Central memory CD8-positive, alpha-beta T cell (primary cell): ENCODE data around the gene BASP1.

Experiments used
- ATAC-seq: fragments of 150-1000 bp; cut with Tn5 transposase; replicated peaks from 2 replicates; pipeline ENCODE4 v1.10.0; 2022; ENCODE audit warnings: mild to moderate bottlenecking, moderate FRiP score, moderate number of reproducible peaks; ENCODE audit not compliant: poor library complexity, severe bottlenecking; ENCODE audit errors: extremely low read depth
- DNase-seq, 2 donors: peaks; one replicate each; pipeline ENCODE4 v3.0.0; 2021; ENCODE audit warnings: low spot score in 2 of 2
- H3K27ac Mint-ChIP-seq: one replicate; pipeline ENCODE4 v1.8.0; 2022; ENCODE audit warnings: low read depth, mild to moderate bottlenecking, moderate library complexity, mixed read lengths
- H3K27me3 Mint-ChIP-seq: one replicate; pipeline ENCODE4 v1.8.0; 2022; ENCODE audit warnings: mixed read lengths
- H3K36me3 Mint-ChIP-seq: one replicate; pipeline ENCODE4 v1.8.0; 2022; ENCODE audit warnings: mild to moderate bottlenecking, moderate library complexity, mixed read lengths; ENCODE audit not compliant: insufficient read depth
- H3K4me1 Mint-ChIP-seq: one replicate; pipeline ENCODE4 v1.8.0; 2022; ENCODE audit warnings: mixed read lengths
- H3K4me3 Mint-ChIP-seq: one replicate; pipeline ENCODE4 v1.8.0; 2022; ENCODE audit warnings: mild to moderate bottlenecking, moderate library complexity, mixed read lengths
- H3K9me3 Mint-ChIP-seq: one replicate; pipeline ENCODE4 v1.8.0; 2022; ENCODE audit warnings: mixed read lengths

Gene BASP1

DNA sequence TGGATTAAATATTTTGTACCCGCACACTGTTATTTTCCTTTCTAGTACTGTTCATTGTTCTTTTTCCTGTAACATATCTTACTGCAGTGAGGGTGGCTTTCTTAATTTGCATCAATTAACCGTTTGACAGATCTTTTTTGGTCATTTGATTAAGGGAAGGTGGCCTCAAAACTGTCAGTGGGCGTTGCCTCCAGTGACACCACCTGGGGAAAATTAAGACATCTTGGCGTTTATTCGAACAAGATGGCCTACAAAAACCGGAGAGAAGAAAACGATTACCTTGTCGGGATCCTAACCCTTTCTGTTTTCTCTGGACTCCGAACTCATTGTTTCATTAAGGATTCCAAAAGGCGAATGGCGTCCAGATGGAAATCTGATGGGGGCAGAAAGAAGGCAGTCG is 2.0 kb downstream of the BASP1 start:
- no peak for ATAC-seq
- peaks cover 23% of the 10 kb centered on the region for H3K27me3 Mint-ChIP-seq
- DNase-seq = no peak
- H3K9me3 Mint-ChIP-seq = no peaks in the 10 kb centered on the region
- peaks cover 1% of the 10 kb centered on the region for H3K36me3 Mint-ChIP-seq
- H3K4me1 Mint-ChIP-seq = no peaks in the 10 kb centered on the region
- no peak overlapping the region for H3K27ac Mint-ChIP-seq
- peak overlapping the region; percentile 48 for H3K4me3 Mint-ChIP-seq

DNA sequence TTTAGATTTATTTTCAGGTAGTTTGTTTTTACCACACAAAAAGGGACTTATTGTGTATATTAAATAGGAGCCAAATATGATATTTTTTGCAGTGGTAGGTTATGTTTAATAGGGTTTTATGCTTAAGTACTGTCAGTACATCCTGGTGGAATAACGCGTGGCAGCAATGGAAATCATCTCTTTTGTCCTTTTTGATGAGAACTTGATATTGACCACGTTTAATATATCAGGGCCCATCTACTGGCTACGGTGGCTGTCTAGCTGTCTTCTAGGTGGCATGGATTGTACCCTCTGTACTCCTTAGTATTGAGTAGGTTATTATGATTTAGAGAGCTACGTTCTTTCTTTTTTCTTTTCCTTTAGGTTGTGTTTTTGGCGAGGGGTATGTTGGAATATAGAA is 2.6 kb downstream of the BASP1 start:
- Mint-ChIP-seq H3K36me3 (peaks cover 1% of the 10 kb centered on the region), H3K9me3 (peaks cover under 1% of the 10 kb centered on the region), H3K4me1 (no peaks in the 10 kb centered on the region), H3K4me3 (no peak overlapping the region), H3K27me3 (peaks cover 23% of the 10 kb centered on the region), H3K27ac (no peak overlapping the region)
- DNase-seq (no peak), ATAC-seq (no peak)

DNA sequence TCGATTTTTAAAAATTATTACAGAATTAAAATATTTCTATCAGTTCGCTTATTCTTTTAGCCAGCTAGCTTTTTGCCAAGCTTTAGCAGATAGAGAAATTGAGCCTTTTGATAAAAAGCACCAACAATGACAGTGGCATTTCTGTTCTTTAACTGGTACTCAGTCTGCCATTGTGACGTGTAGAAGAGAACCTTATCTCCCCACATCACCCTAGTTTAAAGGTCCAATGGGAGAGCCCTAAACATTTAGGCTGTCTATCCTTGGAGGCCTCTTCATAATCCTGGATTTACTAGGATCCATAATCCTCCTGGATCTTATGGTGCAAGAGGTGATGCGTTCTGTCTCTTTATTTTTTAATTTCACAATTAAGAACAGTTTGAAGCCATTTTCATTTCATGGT is 3.0 kb downstream of the BASP1 start:
- peaks cover 23% of the 10 kb centered on the region for H3K27me3 Mint-ChIP-seq

DNA sequence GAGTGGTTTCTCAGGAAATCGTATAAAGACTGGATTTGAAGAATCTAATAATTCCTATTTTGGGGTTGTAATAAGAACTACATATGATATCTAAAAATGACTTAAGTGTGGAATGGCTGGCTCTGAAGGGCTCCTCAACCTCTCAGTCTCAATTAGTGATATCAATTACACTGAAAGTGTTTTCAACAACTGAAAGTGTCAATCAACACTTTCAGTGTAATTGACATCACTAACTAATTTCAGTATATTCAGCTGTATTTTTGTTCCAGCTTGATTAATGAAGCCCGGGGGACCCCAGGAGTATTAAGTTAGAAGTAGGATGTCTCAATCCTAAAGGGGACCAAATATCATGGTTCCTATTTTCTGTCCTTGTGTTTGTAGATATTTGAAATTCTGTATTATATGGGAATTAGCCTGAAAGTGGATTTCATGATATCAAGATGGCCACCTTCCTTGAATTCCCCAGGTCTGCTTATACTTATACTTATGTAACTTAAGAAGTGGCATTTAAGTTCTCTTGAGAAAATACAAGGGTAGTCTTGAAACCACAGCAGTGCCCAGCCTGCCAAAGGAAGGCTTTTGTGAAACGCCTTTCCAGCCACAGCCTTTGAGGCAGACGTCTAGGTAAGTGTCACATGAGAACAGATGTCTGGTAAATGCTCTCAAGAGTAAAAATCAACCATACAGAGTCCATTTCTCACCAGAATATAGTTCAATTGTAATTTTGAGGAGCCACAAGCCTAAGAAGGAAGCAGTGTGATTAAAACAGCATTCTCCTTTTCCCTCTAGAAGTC is 4.6 kb downstream of the BASP1 start:
- no peak for DNase-seq
- Mint-ChIP-seq H3K27me3 (peaks cover 13% of the 10 kb centered on the region), H3K9me3 (peaks cover 6% of the 10 kb centered on the region), H3K4me1 (no peaks in the 10 kb centered on the region), H3K27ac (no peak overlapping the region), H3K36me3 (peaks cover 1% of the 10 kb centered on the region), H3K4me3 (no peak overlapping the region)
- no peak for ATAC-seq

More for the DNA sequence above, 3.0 kb downstream of the BASP1 start:
- Mint-ChIP-seq H3K4me3 (no peak overlapping the region), H3K4me1 (no peaks in the 10 kb centered on the region), H3K36me3 (peaks cover 1% of the 10 kb centered on the region), H3K9me3 (peaks cover 5% of the 10 kb centered on the region), H3K27ac (no peak overlapping the region)
- no peak for DNase-seq
- no peak for ATAC-seq

DNA sequence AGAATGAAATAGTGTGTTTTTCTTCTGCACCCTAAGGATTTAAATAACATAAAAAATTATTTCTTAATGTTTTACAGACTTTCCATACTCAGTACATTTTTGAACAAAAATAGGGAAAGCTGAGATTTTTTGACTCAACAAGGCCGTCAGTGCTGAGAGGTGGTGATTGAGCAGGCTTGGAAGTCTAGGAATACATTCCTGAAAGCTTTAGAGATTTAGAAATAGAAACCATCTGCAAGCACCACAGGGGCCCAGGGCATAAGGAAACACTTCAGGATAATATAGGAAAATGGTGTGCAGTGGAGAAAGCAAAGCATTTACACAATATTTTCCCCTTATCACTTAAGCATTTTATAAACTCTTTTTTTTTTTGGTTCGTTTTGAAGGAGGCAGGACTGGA is 5.2 kb downstream of the BASP1 start:
- H3K9me3 Mint-ChIP-seq = peaks cover 6% of the 10 kb centered on the region

DNA sequence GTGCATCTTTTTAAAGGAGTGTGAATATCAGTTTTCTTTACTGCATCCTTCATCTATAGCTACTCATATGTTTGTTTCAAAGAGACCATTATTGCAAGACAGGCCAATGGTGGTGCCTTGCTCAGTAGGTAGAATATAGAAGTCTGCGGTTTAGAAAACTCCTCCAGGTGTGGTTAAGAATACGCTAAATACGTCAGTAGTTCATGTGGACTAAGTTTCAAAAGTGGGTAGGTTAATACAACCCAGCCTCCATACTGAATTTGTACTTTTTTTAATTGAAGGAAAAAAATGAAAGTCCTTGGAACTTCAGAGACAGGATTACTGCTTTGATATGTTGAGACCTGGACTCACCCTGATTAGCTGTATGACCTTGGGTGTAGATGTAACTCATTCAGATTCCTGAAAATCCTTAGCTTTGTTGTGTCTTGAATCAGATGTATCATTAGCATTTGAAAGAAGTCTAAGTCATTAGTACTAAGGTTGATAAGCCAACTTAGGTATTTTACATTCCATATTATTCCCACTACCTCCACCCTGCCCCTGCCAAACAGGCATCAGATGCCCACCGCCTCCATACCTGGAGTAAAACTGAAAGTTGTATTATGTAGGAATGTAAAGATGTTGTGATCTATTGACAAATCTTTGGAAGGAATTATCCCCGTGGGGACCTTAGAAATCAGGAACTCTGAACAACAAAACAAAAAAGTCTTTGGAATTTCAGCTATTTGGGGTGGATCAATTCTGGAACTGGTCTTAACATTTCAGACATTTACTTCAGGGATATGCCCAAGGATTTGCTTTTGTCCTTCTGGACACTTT is 6.1 kb downstream of the BASP1 start:
- peaks cover 8% of the 10 kb centered on the region for H3K9me3 Mint-ChIP-seq

More for the DNA sequence above, 5.2 kb downstream of the BASP1 start:
- H3K36me3 Mint-ChIP-seq = peaks cover 1% of the 10 kb centered on the region
- H3K27ac Mint-ChIP-seq = no peak overlapping the region
- ATAC-seq (no peak), DNase-seq (no peak)
- H3K4me3 Mint-ChIP-seq = no peak overlapping the region
- H3K27me3 Mint-ChIP-seq = peaks cover 13% of the 10 kb centered on the region
- H3K4me1 Mint-ChIP-seq = no peaks in the 10 kb centered on the region

DNA sequence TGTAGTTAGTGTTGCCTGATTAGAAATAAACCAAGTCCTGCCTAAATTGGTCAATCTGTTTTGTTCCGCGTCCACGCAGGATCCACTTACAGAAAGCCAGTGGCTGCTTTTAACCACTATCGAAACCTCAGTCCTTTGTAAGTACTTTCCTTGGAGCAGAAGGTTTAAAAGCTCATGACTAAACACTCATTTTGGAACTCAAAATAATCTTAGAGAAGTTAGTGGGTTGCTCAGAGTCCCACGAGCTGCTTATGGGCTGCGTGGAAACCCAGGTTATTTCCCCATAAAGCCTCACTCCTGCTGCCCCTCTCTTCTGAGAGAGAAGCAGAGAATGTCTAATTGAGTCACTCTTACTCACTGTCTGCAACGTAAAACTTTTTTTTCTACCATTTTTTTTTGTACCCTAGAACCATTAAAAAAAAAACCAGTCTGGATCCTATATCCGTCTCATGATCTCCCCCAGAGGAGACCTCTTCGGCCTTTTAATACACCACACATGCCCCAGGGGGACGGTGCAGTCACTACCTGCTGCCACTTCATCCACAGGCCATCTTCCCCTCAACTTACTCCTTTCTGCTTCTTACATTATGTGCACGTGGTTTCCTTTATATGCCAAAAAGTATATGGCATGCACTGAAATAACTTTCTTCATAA is 7.6 kb downstream of the BASP1 start:
- Mint-ChIP-seq H3K4me3 (no peak overlapping the region), H3K27ac (no peak overlapping the region), H3K36me3 (no peaks in the 10 kb centered on the region), H3K27me3 (no peaks in the 10 kb centered on the region), H3K9me3 (peaks cover 11% of the 10 kb centered on the region), H3K4me1 (no peaks in the 10 kb centered on the region)
- ATAC-seq (no peak), DNase-seq (no peak)

More for the DNA sequence above, 6.1 kb downstream of the BASP1 start:
- Mint-ChIP-seq H3K36me3 (peaks cover 1% of the 10 kb centered on the region), H3K4me1 (no peaks in the 10 kb centered on the region), H3K27ac (no peak overlapping the region), H3K4me3 (no peak overlapping the region), H3K27me3 (peaks cover 13% of the 10 kb centered on the region)
- ATAC-seq (no peak), DNase-seq (no peak)

DNA sequence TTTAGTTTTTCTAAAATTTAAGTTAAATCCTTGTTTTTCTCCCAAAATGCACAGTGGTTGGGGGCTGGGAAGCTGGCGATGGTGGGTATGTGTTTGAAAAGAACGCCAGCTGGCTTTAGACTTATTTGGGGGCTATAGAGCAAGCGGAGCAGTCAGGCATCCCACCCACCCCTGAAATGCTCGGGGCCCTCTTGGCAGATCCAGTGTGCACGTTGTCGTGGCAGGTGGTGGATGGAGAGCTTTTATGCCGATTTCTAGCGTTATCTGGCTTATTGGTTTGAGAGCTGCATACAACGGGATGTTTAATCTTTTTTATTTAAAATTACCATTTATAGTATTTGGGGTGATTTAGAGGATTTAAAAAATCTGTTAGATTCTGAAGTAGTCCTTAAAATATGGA is 8.1 kb downstream of the BASP1 start:
- no peak overlapping the region for H3K4me3 Mint-ChIP-seq
- no peaks in the 10 kb centered on the region for H3K4me1 Mint-ChIP-seq
- no peaks in the 10 kb centered on the region for H3K36me3 Mint-ChIP-seq
- H3K27me3 Mint-ChIP-seq = no peaks in the 10 kb centered on the region
- ATAC-seq = no peak
- H3K27ac Mint-ChIP-seq = no peak overlapping the region
- no peak for DNase-seq
- peaks cover 11% of the 10 kb centered on the region for H3K9me3 Mint-ChIP-seq

DNA sequence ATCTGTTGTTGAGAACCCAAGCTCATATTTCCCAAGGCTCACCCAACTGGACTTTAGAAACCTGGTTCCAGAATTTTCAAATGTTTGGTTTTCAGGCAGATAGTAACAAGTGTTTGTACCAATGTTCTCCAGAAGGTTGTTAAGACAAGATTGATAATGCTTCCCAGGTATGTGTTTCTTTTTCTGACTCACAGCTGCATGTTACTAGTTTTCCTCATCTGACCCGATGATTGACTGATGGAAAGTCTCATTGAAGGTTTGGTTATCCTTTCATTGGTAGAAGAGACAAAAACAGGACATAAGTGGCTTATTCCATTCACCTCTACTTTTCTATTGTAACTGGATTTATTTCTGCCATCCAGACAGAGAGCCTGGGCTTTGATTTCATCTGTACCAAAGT is 10.4 kb downstream of the BASP1 start:
- H3K27me3 Mint-ChIP-seq = no peaks in the 10 kb centered on the region
- no peak overlapping the region for H3K27ac Mint-ChIP-seq
- no peak for DNase-seq
- peaks cover 3% of the 10 kb centered on the region for H3K36me3 Mint-ChIP-seq
- ATAC-seq = no peak
- H3K4me1 Mint-ChIP-seq = no peaks in the 10 kb centered on the region
- peaks cover 17% of the 10 kb centered on the region for H3K9me3 Mint-ChIP-seq
- H3K4me3 Mint-ChIP-seq = no peak overlapping the region

DNA sequence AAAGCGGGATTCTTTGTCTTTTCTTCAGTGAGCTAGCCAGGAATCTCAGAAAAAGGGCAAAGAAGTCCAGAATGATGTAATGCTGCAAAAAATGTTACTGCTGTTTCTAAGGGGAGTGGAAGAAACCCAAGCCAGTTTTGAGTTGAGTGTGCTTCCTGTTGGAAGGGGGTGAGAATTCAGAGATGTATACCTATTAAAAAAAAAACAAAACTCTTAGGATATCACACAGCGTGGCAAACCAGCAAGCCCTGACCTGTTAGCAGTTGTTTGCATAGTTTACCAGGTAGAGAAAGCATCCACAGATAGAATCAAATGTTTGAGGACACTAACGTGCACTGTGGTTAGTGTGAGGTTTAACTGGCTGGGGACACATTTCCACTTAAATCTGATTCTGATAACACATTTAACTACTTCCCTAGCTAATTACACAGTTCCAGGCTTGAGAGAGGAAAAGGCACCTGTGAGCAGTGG is 11.4 kb downstream of the BASP1 start:
- no peaks in the 10 kb centered on the region for H3K27me3 Mint-ChIP-seq
- no peak overlapping the region for H3K27ac Mint-ChIP-seq
- peaks cover 3% of the 10 kb centered on the region for H3K36me3 Mint-ChIP-seq
- ATAC-seq (no peak), DNase-seq (no peak)
- no peaks in the 10 kb centered on the region for H3K4me1 Mint-ChIP-seq
- peaks cover 17% of the 10 kb centered on the region for H3K9me3 Mint-ChIP-seq
- no peak overlapping the region for H3K4me3 Mint-ChIP-seq

DNA sequence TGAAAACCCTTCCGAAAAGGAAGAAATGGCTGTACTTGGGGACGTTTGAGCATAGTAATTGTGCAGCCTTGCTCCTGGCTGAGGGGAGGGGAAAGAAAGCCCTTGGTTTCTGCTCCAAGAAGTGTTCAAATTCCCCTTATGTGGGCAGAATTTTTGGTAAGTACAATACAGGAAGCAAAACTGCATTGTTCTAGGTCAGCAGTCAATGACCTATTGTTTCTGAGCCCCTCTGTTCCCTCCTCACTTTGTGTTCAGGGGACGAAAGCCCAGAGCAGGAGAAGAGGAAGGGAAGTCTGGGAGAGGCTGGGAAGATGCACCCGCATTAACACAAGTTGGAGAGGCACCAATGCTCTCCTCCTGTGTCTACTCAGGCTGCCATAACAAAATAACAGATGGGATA is 11.9 kb downstream of the BASP1 start:
- DNase-seq (no peak), ATAC-seq (no peak)
- Mint-ChIP-seq H3K36me3 (peaks cover 3% of the 10 kb centered on the region), H3K4me3 (no peak overlapping the region), H3K9me3 (peaks cover 17% of the 10 kb centered on the region), H3K27me3 (no peaks in the 10 kb centered on the region), H3K4me1 (no peaks in the 10 kb centered on the region), H3K27ac (no peak overlapping the region)

DNA sequence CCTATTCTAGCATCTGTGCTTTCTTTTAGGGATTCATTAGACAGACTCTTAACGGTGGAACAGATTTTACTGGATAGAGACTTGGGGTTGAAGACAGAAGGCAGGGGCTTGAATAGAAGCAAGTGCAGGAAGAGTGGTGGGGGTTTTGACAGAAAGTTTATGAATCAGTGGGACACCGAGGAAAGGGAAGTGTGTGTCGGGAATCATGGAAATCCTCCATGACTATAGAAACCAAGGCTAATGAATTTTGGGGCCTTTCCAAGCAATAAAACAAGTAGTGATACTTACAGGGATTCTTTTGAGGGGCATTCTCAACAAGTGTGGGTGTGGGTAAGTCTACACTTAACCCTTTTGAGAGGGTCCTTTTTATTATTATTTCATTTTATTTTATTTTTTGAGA is 12.8 kb downstream of the BASP1 start:
- ATAC-seq = no peak
- no peaks in the 10 kb centered on the region for H3K27me3 Mint-ChIP-seq
- no peak for DNase-seq
- H3K36me3 Mint-ChIP-seq = peaks cover 3% of the 10 kb centered on the region
- H3K4me3 Mint-ChIP-seq = no peak overlapping the region
- peaks cover 15% of the 10 kb centered on the region for H3K9me3 Mint-ChIP-seq
- no peaks in the 10 kb centered on the region for H3K4me1 Mint-ChIP-seq
- no peak overlapping the region for H3K27ac Mint-ChIP-seq
